B cell (primary cell): ENCODE data around the gene NRIP3.

Source experiments
- EZH2 ChIP-seq: IDR thresholded peaks from 2 replicates; pipeline ENCODE4 v1.6.1; 2012; ENCODE audit warnings: borderline replicate concordance, low read depth, mild to moderate bottlenecking, moderate library complexity, low read length; ENCODE audit not compliant: insufficient read depth, poor library complexity, severe bottlenecking
- TF ChIP-seq, protein P1 (sequence below): fragments of 200-600 bp; IDR thresholded peaks from one replicate; pipeline ENCODE4 v1.8.0; 2022; ENCODE audit warnings: antibody characterized with exemption, mild to moderate bottlenecking

DNA sequence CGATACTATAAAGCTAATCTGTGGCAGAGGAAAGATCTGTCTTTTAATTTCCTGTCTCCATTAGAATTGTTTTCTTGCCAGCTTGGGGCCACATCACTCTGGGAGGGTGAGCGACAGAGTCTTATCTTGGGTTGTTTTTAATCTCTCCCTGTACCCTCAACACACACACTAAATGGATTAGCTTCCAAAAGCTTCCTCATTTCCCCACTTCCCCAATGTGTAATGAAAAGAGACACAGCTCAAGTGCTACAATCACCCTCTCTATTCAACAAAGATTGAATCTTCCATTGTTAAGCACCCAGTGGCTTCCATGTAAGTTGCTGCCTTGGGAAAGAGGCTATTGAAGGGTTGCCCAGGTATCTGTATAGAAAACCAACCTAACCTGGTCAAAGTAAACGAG lies 54.9 kb downstream of the NRIP3 start:
- TF ChIP-seq, protein P1, sequence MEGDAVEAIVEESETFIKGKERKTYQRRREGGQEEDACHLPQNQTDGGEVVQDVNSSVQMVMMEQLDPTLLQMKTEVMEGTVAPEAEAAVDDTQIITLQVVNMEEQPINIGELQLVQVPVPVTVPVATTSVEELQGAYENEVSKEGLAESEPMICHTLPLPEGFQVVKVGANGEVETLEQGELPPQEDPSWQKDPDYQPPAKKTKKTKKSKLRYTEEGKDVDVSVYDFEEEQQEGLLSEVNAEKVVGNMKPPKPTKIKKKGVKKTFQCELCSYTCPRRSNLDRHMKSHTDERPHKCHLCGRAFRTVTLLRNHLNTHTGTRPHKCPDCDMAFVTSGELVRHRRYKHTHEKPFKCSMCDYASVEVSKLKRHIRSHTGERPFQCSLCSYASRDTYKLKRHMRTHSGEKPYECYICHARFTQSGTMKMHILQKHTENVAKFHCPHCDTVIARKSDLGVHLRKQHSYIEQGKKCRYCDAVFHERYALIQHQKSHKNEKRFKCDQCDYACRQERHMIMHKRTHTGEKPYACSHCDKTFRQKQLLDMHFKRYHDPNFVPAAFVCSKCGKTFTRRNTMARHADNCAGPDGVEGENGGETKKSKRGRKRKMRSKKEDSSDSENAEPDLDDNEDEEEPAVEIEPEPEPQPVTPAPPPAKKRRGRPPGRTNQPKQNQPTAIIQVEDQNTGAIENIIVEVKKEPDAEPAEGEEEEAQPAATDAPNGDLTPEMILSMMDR: no peak
- no peak for TF ChIP-seq EZH2
